Measurements from ENCODE around the gene CAMLG.
A peak's percentile ranks its signal among the peaks of the same experiment; 100 is the strongest.
"Not testable (repeated sequence)": the region's sequence is repeated elsewhere in the genome, so short reads cannot be mapped to it uniquely, and the experiment has no call there.

CAMLG gene

DNA sequence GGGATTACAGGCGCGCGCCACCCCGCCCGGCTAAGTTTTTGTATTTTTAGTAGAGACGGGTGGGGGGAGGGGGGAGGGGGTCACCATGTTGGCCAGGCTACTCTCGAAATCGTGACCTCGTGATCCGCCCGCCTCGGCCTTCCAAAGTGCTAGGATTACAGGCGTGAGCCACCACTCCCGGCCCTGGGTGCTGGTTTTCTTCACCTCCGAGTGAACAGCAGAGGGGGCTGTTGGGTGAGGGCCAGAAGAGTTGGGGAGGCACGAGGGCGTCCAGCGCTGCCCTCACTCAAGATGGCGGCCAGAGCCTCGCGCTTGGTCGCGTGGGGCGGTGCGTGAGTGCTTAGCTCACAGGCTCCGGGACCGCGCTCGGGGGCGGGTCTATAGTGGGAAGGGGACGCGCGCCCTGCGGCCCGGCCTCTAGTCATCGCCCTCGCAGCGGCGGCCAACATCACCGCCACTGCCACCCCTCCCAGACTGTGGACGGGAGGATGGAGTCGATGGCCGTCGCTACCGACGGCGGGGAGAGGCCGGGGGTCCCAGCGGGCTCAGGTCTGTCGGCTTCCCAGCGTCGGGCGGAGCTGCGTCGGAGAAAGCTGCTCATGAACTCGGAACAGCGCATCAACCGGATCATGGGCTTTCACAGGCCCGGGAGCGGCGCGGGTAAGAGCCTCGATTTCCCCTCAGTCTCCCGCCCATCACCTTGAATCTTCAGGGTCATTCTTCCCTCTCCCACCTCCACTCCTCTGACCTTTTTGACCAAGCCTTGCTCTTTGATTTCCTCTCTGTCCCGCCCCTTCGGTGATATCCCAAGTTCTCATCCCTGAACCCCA is at the start of gene CAMLG:
Gene CAMLG (plus strand): TSS at position 416 of the 830 bp plus-strand sequence. CDS start 73 bp downstream, at position 489.
- peak; percentile 61 to 98 (median 94) for DNase-seq

DNA sequence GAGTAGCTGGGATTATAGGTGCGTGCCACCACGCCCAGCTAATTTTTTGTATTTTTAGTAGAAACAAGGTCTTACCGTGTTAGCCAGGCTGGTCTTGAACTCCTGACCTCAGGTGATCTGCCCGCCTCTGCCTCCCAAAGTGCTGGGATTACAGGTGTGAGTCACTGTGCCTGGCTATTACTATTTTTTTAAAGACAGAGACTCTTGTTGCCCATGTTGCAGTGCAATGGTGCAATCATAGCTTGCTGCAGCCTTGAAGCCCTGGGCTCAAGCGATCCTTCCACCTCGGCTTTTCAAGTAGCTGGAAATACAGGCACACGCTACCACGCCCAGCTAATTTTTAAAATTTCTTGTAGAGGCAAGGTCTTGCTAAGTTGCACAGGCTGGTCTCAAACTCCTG is 48.2 kb upstream of the CAMLG start:
- DNase-seq, result not testable (repeated sequence)

DNA sequence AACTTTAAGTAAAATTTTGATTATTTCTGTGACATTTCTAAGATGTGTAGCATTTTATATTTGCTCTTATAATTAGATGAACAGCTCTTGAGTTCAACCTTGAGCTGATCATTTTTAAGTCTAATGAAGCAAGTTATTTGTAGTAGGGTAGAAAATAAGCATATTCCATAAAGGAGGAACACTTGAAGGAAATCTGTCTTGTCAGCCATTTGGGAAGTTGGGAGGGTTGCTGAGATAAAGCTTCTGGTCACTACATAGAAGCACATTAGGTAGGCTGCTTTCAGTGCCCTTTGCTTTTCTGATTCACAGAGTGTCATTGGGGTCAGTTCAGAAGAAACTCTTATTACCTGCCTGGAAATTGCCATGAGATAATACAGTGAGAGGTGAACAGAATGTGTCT is 45.6 kb upstream of the CAMLG start:
- DNase-seq, result no peak

DNA sequence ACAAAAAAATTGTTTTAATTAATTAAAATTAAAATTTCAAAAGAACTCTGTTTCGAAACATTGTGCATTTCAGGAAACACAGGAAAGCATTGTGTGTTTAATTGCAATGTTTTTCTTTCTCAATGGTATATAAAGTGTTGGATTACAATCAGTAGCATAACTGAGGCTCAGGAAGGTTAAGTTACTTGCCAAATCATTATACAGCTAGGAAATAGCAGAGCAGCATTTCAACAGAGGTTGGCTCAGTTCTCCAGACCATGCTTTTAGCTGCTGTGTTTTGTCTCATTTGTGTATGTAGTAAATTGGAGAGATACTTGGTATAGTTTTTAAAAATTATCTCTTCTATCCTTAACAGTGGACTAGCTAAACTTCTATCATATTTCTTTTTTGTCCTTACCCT is 30.0 kb upstream of the CAMLG start:
- DNase-seq, result no peak

DNA sequence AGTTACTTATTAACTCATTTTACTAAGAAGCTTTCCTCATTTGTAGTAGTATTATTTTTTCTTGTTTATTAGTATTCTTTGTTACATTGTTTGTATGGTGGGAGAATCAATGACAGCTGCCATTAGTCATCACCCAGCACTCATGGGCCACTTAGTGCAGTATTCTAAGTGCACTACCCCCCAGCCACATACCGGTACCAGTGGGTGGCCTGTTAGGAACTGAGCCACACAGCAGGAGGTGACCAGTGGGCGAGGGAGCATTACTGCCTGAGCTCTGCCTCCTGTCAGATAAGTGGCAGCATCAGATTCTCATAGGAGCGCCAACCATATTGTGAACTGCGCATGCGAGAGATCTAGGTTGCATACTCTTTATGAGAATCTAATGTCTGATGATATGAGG is 24.2 kb upstream of the CAMLG start:
- DNase-seq, result no peak

DNA sequence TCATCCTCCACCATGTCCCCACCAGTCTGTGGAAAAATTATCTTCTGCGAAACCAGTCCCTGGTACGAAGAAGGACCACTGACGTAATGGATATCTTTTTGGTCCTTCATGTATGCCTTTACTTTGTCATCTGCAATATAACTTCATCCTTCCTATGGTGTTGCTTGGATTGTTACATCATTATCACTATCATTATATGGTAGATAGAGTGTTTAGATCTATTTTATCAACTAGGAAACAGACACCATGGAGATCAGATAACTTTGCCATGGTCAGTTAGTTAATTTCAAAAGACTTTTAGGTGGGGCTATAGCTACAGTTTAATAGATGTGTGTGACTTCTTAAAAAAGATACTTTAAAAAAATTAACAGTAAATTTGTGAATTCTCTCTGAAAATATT is 23.8 kb upstream of the CAMLG start:
- no peak for DNase-seq

DNA sequence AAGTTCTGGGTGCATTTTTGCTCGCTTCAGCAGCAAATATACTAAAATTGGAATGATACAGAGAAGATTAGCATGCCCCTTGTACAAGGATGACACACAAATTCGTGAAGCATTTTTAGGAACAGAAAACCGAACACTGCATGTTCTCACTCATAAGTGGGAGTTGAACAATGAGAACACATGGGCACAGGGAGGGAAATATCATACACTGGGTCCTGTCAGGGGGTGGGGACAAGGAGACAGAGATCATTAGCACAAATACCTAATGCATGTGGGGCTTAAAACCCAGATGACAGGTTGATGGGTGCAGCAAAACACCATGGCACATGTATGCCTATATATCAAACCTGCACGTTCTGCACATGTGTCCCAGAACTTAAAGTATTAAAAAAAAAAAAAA is 22.9 kb upstream of the CAMLG start:
- not testable (repeated sequence) for DNase-seq

DNA sequence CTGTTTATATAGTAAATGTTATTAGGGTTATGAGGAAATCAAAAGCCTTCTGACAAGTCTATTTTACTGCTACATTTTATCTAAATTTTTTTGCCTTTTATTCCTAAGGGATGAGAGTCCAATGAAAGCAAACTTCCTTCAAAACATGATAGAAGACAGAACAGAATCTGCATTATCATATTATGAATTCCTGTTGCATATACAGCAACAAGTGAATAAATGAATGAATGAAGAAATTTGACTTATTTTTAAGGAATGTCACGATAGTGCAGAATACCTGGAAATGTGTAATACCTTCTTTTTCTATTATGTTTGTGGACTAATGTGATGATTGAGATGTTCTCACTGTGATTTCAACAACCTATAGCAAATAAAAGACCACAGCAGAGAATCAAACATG is 13.5 kb upstream of the CAMLG start:
- DNase-seq, result no peak

DNA sequence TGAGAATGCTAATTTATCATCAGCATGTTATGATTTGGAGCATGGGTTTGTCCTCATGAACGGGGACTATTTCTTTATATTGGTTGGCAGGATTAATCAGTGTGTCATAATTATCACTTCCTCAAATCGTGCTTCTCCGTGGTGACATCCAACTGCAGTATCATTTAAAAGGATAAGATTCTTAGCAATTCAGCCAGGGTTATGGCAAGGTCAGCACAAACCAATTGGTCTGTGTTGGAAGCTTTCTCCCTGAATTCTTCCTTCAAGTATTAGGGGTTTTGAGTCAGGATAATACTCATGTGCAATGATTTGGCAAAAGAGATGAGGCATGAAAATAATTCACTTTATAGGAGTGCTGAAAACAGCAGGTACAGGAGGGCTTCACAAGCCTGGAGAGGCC is 5.5 kb upstream of the CAMLG start:
- no peak for DNase-seq

DNA sequence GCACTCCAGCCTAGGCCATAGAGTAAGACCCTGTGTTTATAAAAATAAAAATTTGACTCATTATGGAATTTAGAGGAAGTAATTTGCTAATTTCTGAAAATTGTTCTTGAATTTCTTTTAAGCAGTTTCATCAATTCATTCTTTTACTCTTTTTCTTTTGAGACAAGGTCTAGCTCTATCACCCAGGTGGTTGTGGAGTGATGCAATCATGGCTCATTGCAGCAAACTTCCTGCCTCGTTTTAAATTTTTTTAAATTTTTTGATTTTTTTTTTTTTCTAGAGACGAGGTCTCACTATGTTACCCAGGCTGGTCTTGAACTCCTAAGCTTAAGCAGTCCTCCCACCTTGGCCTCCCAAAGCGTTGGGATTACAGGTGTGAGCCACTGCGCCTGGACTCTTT is 3.1 kb upstream of the CAMLG start:
- DNase-seq, result no peak

DNA sequence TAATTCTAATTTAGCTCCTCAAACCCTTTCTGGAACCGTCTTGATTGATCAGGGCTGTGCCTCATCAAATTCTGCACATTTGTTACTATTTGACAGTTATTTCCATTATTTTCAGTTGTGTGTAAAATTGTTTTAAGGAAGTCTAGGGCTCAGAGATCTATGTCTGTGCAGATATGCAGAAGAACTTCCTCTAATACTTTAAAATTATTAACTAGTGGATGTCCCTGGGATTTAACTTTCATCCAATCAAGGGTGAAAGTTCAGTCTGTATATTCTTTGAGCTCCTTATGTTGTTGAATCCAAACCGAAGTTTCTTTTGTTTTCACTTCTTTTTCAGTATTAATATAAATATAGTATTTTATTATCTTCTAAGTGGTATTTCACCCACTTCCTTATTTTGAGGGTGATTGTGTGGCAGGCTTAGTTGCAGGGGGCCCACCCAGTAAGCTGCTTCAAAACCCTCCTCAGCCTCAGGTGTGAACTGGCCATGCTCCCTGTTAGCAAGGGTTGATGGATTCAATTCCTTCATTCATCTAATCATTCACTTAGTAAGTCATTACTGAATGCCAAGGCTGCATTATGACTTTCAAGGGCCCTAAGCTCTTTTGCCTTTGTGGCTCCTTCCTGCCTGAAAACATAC is 2.1 kb upstream of the CAMLG start:
- no peak for DNase-seq

DNA sequence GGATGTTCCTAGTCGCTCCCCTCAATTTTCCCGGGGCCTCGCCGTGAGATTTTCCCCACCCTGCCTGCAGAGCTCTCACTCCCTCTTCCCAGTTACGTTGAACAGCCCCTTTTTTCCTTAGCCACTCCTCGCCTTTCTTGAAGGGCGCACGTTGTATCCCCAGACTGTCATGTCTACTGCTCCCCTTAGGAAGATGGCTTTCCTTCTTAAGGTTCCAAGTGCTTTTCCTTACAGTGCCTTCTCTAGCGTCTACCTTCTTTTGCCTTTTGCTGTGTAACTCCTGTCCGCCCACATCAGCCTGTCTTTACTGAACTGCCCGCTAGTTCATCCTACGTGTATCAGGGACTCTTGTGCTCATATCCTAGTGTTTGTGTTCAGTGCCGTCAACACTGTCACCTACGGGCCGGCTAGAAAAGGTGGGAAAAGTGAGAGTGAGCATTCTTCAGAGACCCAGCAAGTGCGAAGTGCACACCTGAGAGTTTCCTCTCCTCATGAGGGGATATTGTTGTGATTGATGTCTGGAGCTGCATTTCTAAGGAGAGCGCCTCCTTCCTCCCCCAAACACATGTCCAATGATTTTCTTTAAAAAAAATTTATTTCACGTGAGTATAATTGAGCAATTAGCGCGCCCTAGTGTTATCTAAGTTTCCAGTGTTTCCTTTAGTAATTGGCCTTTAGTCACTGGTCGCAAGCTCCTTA is 764 bp downstream of the CAMLG start:
- DNase-seq, result peak in 17 of 58 donors; percentile 12 to 61 (median 40)

DNA sequence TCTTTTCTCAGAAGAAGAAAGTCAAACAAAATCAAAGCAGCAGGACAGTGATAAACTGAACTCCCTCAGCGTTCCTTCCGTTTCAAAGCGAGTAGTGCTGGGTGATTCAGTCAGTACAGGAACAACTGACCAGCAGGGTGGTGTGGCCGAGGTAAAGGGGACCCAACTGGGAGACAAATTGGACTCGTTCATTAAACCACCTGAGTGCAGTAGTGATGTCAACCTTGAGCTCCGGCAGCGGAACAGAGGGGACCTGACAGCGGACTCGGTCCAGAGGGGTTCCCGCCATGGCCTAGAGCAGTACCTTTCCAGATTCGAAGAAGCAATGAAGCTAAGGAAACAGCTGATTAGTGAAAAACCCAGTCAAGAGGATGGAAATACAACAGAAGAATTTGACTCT is 2.7 kb downstream of the CAMLG start:
- DNase-seq, result no peak

DNA sequence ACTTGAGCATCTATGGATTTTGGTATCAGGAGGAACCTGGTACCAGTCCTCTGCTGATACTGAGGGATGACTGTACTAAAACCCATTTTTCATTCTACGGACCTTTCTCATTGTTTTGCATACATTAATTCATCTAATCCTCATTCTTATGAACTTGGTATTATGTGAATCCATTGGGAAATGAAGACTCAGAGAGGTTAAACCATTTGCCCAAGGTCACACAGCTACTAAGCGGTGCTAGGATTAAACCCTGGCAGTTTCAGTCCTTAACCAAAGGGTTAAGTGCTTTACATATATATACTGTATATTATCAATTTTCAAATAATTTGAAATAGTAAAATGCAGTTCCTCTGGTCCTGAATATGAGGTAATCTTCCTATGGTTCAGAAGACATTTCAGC is 3.8 kb downstream of the CAMLG start:
- DNase-seq, result no peak

DNA sequence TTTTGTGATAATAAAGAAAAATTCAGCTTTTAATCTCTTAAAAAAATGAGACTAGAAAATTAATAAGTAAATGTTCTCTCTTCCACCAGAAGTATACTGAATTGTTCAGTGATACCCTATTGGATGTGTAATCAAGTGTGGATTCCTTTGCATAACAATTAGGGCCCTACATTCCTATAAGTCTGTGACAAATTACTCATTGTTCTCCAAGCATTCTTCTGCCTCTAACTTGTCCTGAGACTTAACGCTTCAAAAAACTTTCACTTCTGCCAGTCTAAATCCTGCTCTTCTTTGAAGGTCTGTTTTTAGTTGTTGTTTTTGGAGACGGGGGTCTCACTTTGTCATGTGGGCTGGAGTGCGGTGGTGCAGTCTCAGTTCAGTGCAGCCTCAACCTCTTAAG is 11.1 kb downstream of the CAMLG start:
- no peak for DNase-seq

DNA sequence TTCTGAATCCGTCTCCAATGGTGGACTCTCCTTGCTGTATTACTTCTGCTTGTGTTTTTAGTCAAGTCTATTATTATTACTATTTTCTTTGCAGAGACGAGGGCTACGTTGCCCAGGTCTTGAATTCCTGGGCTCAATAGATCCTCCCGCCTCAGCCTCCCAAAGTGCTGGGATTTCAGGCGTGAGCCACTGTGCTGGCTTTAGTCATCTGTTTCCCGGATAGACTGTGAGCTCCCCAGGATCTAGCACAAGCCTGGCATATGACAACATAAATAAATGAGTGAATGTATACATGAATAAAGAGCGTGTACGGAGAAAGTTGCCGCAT is 19.8 kb downstream of the CAMLG start:
- no peak for DNase-seq

DNA sequence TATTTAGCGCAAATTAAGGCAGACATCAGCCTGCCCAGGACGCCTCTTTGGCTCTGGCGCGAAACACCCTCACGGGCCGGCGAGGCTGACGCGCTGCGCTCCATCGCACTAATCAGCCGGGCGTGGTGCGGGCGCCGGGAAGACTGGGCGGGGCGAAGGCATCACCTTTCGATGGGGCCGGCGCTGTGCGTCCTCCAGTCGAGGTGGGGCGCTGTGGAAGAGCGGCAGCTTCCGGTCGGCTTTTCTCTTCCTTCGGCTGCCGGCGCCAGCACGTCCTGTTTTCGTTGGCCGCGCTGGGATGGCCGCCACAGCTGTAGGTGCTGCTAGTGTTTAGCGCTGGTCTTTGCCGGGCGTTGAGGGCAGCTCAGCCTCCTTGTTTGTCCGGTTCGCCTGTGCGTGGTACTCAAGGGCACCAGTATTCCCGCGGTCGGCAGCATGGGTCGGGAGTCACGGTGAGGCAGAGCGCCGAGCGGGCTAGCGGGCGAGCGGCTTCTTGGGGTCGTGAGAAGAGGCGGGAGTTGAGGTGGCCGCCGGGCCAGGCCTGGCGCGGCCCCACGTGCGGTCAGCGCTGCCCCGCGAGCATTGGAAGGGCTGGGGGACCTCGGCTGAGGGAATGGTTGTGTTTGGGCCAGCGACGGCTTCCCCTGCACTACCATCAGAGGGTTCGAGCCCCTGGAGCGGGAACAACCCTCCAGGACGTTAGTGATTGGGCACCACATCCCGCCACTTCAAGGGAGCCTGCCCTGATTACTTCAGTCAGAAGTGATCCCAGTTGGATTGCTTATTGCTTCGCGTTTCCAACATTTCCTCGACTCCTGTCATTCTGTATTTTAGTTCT is 20.4 kb downstream of the CAMLG start, which contains the start of gene DDX46:
Gene DDX46 (plus strand): TSS at position 276 of the 838 bp plus-strand sequence. CDS start 160 bp downstream, at position 436.
- peak in 57 of 58 donors; percentile 38 to 94 (median 85) for DNase-seq

DNA sequence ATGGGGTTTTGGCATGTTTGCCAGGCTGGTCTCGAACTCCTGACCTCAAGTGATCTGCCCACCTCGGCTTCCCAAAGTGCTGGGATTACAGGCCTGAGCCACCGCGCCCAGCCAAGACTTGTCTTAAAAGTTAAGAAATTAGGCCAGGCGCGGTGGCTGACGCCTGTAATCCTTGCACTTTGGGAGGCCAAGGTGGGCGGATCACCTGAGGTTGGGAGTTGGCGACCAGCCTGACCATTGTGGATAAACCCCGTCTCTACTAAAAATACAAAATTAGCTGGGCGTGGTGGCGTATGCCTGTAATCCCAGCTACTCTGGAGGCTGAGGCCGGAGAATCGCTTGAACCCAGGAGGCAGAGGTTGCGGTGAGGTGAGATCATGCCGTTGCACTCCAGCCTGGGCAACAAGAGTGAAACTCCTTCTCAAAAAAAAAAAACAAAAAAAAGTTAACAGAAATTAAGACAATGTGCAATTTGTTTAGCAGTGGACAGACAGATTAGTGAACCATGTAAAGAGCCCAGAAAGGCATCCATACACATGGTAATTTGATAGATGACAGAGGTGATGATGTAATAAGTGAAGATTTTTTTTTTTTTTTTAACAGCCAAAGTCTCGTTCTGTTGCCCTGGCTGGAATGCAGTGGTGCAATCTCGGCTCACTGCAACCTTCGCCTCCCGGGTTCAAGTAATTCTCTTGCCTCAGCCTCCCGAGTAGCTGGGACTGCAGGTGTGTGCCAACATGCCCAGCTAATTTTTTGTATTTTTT is 29.4 kb downstream of the CAMLG start:
- DNase-seq, result not testable (repeated sequence)

DNA sequence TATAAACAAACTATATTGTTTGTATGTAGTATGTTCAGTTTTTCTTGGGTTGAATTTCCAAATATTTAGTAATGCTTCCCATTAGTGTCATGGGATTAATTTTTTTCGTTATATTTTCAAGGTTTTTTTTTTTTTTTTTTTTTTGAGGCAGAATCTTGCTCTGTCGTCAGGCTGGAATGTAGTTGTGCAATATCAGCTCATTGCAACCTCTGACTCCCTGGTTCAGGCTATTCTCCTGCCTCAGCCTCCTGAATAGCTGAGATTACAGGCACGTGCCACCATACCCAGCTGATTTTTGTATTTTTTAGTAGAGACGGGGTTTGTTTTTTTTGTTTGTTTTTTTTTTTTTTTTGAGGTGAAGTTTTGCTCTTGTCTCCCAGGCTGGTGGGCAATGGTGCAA is 30.9 kb downstream of the CAMLG start:
- no peak for DNase-seq

DNA sequence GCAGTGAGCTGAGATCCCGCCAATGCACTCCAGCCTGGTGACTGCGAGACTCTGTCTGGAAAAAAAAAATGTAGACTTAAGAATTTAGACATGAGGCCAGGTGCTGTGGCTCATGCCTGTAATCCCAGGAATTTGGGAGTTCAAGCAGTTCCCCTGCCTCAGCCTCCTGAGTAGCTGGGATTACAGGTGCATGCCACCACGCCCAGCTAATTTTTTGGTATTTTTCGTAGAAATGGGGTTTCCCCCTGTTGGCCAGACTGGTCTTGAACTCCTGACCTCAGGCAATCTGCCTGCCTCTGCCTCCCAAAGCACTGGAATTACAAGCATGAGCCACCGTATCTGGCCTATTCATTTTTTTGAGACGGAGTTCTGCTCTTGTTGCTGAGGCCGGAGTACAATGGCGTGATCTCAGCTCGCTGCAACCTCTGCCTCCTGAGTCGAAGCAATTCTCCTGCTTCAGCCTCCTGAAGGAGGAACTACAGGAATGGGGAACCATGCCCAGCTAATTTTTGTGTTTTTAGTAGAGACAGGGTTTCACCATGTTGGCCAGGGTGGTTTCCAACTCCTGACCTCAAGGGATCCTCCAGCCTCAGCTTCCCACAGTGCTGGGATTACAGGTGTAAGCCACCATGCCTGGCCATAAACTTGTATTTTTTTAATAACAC is 34.2 kb downstream of the CAMLG start:
- no peak for DNase-seq
